GM21390 (cell line): Measurements from ENCODE around the gene DUSP6.
"Not testable (repeated sequence)": the region's sequence is repeated elsewhere in the genome, so short reads cannot be mapped to it uniquely, and the experiment has no call there.

Source experiments
- ATAC-seq: cut with Tn5 transposase; IDR thresholded peaks from one replicate; pipeline ENCODE4 v1.9.1; 2021; ENCODE audit not compliant: unreplicated experiment

DUSP6 gene

DNA sequence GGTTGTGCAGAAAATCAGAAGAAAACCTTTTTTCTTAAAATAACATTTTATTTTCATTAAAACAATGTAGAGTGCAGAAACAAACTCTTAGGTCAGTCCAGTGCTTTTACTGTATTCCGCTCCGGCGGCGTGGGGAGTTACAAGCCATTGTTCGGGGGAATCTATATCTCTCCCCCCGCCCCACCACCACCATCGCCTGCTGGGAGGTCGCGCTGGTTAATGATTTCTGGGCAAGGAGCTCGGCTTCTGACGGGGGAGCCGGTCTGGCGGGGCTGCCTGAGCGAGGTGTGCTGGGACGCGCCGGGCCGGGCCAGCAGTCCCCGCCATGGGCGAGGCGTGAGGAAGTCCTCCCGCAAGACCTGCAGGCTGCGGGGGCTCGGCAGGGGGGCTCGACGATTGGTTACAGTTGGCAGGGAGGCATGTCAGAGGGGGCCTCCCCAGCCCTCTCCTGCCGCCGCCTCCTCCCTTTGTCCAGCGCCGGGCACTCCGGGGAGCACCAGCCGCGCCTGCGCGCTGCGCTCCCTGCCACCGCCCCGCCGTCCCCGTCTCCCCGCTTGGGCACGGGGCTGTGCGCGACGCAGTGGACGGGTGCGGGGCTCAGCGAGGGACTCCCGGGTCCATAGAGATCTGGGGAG is 1.0 kb upstream of the DUSP6 start:
- no peak for ATAC-seq

DNA sequence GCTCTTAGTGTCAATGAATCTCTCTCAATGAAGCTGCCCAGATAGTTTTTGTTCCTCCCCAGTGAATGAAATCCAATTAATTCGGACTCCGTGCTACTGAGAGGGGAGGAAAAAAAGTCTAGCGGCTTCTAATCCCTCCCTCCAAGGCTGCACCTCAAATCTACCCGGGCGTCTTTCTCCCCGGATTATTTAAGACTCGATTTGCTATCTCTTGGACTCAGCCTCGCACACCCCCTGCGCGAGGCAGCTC is 134 bp downstream of the DUSP6 start:
- ATAC-seq: no peak

DNA sequence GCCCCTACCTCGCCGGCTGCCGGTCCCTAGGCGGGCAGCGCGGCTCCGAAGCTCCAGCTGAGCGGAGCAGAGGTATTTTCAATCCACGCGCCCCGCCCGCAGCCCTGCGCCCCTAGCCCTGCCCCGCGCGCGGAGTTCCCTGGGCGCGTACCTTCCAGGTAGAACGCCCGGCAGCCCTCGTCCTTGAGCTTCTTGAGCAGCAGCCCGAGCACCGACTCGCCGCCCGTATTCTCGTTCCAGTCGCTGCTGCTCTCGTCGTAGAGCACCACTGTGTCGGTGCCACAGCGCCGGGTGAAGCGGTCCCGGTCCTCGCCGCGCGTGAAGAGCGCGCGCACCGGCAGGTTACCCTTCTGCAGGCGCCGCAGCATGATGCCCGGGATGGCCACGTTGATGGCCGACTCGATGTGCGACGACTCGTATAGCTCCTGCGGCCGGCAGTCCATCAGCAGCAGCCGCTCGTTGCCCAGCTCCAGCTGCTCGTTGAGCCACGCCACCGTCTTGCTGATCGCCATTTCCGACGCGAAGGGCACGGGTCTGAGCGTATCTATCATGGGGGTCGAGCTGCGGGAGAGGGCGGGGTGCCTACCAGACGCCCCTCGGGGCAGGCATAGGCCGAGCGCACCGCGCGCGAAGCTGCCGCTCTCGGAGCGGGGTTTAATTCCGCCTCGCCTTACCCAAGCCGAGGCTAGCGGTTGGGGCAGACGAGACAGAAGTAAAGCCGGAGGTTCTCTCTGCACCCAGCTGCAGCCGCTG is 636 bp downstream of the DUSP6 start:
- ATAC-seq: peak; percentile 26

DNA sequence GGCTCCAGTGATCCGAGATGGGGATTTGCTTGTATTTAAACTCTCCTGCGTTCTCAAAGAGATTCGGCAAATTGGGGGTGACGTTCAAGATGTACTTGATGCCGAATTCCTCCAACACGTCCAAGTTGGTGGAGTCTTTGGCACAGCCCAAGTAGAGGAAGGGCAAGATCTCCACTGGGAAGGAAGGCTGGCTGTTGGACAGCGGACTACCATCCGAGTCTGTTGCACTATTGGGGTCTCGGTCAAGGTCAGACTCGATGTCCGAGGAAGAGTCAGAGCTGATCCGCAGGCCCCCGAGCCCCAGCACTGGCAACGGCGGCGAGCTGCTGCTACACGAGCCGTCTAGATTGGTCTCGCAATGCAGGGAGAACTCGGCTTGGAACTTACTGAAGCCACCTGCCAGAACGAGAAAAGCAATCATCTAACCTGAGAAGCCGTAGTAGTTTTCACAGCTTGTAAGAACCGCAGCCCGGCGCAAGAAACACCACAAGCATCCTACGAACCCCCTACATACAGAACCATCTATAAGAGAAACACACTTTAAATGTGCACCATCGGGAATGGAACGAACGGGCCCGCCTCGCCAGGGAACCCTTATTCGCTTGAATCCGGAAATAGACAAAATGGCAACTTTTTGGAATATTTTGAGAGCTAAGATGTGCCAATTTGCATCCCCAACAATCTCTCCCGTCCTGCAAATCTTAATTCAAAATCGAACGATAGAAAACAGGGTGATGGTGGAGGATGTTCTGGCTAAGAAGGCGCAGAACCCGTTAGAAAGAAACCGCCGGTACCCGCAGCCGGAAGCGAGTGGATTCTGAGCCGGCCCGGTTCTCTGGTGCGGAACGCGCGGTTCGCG is 1.4 kb downstream of the DUSP6 start:
- ATAC-seq: no peak

DNA sequence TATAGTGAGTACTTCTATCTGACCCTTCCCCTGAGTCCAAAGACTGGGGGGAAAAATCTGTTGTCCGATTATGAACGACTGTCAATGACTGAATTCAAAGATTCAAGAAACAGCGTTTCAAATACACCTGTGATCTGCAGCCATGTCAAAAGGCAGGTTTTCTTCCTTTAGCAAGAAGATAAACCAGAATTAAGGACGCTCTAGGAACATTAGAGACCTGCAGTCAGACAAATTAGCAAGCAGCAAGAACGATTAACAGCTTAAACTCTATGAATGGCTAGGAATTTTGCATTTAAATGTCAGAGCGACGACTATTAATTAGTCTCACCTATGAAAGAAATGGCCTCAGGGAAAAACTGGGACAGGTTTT is 2.1 kb downstream of the DUSP6 start:
- ATAC-seq: no peak

DNA sequence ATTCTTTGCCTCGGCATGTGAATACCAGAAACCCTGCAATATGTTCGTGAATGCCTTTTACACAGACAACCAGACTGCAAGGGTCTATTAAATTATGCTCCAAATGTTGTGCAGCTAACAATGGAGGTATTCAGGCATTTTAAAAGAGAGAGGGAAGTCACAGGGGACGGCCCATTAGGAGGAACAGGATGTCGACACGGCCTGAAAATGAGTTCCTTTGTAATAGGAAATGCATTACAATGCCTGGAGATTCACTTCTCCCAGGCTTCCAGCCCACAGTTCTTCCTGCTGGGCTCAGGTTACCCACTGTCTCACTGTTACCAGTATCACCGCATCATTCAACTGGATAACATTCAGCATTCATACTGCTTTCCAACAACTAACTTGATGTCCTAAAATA is 2.5 kb downstream of the DUSP6 start:
- ATAC-seq: no peak

DNA sequence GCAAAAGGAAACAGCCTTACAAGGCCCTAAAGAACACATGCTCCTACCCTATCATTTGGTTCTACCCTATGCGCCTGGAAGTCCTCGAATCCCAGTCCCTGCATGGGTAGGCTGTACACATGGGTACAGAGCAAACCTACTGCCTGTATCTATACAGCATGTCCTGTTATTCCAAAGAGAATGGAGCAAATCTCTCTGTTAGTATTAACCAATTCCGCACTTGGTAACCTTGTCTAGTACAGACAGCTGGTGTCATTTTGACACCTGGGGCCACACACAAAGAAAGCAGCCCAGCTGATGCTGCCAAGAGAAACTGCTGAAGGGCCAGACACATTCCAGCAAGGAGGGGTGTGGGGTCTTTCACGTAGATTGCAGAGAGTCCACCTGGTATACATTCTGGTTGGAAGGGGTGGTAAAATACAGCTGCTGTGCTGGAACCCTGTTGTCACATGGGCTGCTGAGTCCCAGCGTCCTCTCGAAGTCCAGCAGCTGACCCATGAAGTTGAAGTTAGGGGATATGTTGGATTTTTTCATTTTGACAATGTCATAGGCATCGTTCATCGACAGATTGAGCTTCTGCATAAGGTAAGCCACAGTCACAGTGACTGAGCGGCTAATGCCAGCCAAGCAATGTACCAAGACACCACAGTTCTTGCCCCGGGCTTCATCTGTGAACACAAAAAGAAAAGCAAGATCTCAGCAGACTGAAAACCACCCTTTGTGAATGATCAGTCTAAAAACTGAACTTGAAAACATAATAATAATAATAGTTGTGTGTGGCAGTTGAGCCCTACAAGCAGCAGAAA is 3.2 kb downstream of the DUSP6 start:
- no peak for ATAC-seq

DNA sequence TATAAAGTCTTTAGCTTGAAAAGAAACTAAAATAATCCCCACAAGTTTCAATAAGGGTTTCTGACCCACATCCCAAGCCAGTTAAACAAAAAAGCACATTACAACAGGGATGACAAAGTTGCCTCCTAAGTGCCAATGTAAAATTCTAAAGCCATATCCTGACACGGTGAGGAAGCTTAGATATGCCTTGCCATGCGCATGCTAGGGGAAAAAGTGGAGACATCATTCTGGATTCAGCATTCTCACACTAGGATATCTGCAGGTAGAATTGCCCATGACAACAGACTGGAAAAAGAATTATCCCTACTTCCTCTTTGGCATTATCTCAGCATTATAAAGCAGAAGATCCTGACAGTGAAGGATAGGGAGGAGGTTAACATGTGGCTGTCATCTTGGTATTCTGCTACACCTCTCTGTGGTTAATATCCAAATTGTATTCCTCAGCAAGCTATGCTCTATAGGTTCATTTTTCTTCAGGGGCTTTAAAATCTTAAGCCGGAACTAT is 4.9 kb downstream of the DUSP6 start:
- no peak for ATAC-seq

DNA sequence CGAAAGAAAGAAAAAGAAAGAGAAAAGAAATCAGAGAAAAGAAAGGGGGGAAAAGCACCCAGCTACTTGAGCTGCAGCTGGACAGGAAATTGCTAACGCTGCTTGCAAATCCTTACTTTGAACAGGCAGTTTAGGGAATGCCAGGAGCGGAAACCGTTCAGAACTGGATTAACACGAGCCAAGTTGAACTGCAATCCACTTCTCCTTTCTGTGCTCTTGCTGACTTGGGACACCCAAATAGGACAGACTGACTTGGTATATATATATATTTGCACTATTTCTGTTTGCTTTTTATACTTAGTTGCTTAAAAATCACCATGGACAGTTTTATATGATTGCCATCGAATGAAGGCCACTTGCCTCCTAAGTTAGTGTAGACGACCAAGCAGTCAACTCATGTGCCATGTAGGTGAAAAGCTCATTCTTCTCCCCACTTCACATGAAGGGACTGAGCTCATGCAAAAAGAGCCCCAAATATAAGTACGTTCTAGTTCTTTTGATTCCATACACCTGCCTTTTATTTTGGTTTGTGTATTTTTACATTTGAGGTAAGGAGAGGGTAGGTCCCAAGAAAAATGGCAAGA is 5.5 kb downstream of the DUSP6 start:
- ATAC-seq: no peak

DNA sequence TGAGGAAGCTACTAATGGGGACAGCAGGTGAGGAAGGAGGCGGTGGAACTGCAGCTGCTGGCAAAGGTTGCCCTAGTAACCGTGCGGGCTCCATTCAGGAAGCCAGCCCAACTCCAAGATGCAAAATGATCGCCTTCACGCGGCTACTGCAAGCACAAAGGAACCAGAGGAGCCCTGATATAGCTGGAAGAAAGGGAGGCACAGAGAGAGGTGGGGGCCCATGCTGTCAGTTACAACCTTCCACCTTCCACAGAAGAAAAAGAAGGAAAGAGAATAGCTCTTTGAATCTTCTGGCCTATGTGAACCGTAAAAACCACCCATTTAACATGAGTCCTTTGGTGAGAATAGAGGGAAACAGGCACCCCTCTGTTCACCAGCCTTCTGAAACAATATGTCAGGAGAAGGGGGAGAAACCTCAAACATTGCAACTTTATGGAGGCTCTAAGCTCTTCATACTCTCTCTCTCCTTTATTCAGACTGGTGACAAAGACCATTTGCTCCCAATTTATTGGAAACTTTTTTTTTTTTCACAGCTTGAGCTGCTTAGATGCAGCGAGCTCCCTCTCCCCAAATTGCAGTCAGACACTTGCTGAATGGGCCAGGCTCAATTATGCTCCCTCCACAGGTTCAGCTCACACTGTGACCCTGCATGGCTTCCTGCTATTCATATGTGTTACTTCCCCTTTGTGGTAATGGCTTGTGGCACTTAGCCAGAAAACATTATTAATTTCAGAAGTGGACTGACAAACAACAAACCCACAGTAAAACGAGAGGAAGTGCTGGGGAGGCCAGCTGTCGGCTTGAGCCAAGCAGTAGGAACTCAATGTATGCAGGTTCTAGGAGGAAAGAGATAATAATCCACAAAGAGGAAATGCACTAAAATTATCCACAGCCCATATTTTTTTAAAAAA is 6.2 kb downstream of the DUSP6 start:
- ATAC-seq: peak; percentile 98

DNA sequence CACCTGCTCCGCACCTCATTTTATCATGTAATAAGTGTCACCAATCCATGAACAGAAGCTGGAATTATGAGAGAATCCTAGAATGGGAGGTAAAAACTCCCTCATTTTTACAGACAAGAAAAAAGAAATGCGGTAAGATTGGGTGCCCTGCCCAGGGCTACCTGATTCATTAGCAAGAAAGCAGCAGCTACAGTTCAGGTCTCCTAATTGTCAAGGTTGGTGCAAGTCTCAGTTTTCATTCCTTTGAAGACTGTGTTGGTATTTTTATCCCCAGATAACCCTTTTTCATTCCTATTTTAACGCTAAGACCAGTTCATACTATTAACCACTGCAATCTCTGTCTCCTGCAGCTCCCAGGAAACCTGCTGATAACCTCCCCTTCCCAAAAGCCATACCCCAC is 6.9 kb downstream of the DUSP6 start:
- no peak for ATAC-seq

DNA sequence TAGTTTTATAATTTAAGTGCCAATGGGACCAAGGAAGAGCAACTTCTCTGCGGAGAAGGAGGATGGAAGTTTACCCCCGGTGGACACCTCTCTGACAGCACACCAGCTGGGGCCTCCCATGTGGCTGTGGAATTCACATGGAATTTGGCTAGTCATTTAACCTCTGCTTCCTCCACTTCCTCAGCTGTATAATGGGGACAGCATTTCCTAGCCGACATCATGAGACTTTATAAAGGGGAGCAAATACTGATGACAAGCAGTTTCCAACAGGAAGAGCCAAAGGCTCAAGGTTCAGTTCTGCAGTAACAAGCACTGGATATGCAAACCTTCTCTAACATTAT is 7.5 kb downstream of the DUSP6 start:
- ATAC-seq: no peak

DNA sequence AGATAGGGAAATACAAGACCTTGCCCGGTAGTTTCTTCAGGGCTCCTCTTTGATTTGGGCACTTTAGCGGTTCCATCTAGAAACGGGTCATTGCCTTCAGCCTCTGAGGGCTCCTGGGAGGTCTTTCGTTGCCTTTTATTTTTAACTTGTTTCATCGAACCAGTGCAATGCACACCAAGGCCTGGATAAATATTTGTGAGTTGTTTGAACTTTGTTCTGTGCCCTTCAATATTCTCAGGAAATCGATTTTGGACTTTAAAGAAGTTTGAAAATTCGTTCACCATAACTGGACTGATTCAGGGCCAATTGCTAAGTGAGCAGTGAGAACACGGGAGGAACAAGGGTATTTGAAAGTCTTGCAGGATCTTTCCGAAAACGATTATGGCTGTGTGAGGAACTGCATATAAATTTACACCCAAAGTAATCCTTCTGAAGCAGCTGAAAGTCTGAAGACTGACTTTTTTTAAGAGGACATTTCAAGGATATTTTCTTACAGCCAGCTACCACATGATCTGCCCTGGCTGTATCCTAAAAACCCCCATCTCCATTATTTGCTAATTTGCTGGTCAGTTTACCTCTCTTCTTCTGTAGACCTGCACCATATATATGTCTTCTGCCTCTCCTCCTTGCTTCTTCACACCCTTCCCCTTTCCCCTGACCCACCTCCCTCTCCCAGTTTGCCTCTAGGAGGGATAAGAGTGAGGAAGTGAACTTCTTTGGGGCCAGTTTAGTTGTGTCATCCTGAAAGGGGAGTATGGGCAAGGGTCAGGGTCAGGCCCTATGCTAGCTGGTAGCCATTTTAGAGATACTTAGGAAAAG is 8.0 kb downstream of the DUSP6 start:
- no peak for ATAC-seq

DNA sequence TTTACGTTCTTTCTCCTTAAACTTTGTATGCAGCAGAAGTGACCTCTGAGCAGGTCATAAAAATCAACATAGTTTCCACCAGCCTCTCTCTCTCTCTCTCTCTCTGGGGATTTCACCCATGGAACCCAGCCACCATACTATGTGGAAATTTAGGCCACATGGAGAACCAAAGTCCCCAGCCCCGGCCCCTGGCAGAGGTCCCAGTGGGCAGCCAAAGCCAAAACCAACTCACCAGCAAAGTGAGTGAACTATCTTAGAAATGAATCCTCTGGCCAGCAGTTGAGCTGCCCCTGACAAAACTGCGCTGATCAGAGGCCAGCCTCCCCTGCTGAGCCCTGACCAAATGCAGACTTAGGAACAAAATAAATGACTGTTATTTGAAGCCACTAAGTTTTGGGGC is 9.2 kb downstream of the DUSP6 start:
- no peak for ATAC-seq

DNA sequence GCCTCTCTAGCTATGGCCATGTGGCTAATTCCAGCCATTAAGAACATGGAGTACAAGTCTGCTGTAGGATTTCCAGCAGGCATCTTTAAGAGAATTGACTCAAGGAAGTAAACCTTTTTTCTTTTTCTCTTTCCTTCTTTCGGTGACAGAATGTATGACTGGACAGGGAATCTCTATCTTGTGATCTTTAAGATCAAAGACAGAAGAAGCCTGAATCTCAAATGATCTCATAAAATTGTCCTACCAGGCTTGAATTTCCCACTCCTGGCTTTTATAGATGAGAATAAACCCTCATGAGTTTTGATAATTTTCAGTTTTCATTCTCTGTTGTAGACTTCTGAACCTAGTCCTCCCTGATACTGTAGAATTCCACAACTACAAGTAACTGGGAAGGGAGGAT is 11.4 kb downstream of the DUSP6 start:
- ATAC-seq: no peak

DNA sequence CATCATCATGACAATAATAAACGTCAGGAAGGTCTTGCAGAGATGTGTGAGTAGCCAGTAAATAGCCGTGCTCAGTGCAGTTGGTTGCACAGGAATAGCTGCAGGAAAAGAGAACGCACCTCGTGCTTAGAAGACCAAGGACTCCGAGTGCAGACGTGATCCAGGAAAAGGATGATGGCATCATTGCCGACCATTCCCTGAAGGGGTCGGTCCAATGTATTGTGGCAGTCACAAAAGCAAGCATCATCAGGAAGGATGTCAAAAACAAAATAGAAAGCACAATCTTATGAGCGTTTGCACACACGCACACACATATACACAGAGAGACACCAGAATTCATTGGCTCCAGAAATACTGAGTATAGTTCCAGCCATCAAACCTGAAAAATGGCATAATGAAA is 12.8 kb downstream of the DUSP6 start:
- no peak for ATAC-seq

DNA sequence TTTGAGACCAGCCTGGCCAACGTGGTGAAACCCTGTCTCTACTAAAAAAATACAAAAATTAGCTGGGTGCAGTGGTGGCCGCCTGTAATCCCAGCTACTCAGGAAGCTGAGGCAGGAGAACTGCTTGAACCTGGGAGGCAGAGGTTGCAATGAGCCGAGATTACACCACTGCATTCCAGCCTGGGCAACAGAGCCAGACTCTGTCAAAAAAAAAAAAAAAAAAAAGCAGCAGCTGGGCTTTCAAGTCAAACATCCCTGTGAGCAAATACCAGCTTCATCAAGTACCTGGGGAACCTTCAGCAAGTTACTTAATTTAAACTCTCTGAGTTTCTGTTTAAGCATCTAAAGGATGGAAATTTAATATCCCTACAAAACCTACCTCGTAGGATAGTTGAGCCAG is 15.2 kb downstream of the DUSP6 start:
- not testable (repeated sequence) for ATAC-seq

DNA sequence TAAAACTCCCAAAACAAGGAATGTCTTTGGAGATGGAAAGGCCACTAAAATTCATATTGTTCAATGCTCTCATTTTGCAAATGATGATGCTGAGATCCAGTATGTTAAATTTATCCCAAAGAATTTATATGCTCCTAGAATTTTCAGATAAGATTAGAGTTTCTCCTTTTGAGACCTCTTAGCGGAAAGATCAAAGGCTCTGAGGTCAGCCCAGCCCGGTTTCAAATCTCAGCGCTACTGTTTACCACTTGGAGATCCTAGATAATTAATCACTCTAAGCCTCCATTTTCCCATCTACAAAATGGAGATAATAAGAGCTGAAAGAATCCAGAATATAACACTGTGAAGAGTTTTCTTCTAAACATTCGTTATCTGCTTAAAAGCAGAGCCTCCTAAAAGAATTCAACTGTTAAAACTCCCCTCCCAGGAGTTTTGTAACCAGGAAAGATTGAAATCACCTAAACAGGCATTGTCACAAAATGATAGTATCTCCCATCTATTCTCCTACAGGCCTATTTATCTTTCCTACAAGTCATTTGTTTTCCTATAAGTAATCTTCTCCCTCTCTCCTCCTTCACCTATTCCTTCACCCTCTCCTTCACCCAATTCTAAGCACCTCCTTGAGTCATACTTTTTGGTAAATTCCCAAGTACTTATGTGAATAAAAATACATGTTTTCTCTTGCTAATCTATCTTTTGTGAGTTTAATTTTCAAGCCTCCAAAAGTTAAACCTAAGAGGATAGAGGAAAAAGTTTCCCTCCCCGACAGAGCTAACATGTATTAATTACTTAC is 16.7 kb downstream of the DUSP6 start:
- no peak for ATAC-seq
